Caco-2 (cell line): ENCODE results near the gene ACTN2. TPM values are rescaled to one million over a fixed set of nuclear protein-coding genes. Genes with fewer than 3 reads are reported as not detected.

Experiments
- BruUV-seq: library from RNA; stranded (reverse); fragments of 400-500 nt; replicated peaks from 2 replicates; lab custom pipeline; 2021; lab: Mats Ljungman, UMichigan
- CTCF ChIA-PET: fragments of 300-600 bp; sonication (Branson Sonifier 250); formaldehyde crosslinking; loops from one replicate; lab custom pipeline; 2022; ENCODE audit warnings: antibody characterized with exemption; lab: Charles Lee
- POLR2A ChIA-PET: fragments of 300-600 bp; sonication (Branson Sonifier 250); formaldehyde crosslinking; loops from one replicate; lab custom pipeline; 2022; ENCODE audit warnings: antibody characterized with exemption; lab: Charles Lee
- DNase-seq, 2 experiments: peaks; one replicate each; pipeline versions ENCODE4 v3.0.0 to v3.0.0-alpha.2; 2020 to 2022
- H3K27me3 ChIP-seq: replicated peaks from 2 replicates; pipeline ENCODE4 v1.6.0; 2011; ENCODE audit warnings: low read length; ENCODE audit not compliant: control insufficient read depth, insufficient read depth
- H3K36me3 ChIP-seq: 2 replicates; pipeline ENCODE4 v1.5.1; 2011; ENCODE audit warnings: low read length; ENCODE audit not compliant: control insufficient read depth, insufficient read depth
- H3K4me1 ChIP-seq: fragments of 250-450 bp; sonication (Bioruptor Pico); 2 replicates; pipeline ENCODE4 v1.5.1; 2020; ENCODE audit warnings: mild to moderate bottlenecking
- H3K4me3 ChIP-seq: 2 replicates; pipeline ENCODE4 v1.5.1; 2011; ENCODE audit warnings: low read depth, mild to moderate bottlenecking, control low read depth, low read length
- H3K9me3 ChIP-seq: fragments of 250-450 bp; sonication (Bioruptor Pico); 2 replicates; pipeline ENCODE4 v1.5.1; 2020; ENCODE audit warnings: mild to moderate bottlenecking, moderate library complexity
- H3K27ac Mint-ChIP-seq: one replicate; pipeline ENCODE4 v1.8.0; 2022; ENCODE audit warnings: mixed read lengths; ENCODE audit not compliant: unreplicated experiment
- H3K27me3 Mint-ChIP-seq: one replicate; pipeline ENCODE4 v1.8.0; 2022; ENCODE audit warnings: mixed read lengths; ENCODE audit not compliant: insufficient read depth, unreplicated experiment
- H3K36me3 Mint-ChIP-seq: one replicate; pipeline ENCODE4 v1.8.0; 2022; ENCODE audit warnings: mild to moderate bottlenecking, mixed read lengths; ENCODE audit not compliant: insufficient read depth, unreplicated experiment
- H3K4me1 Mint-ChIP-seq: one replicate; pipeline ENCODE4 v1.8.0; 2022; ENCODE audit warnings: low read depth, mixed read lengths; ENCODE audit not compliant: unreplicated experiment
- H3K4me3 Mint-ChIP-seq: one replicate; pipeline ENCODE4 v1.8.0; 2022; ENCODE audit warnings: mild to moderate bottlenecking, moderate library complexity, mixed read lengths; ENCODE audit not compliant: unreplicated experiment
- H3K9me3 Mint-ChIP-seq: one replicate; pipeline ENCODE4 v1.8.0; 2022; ENCODE audit warnings: mixed read lengths; ENCODE audit not compliant: unreplicated experiment
- CTCF ChIP-seq, 2 experiments: fragments of 200-600 bp in 1 of 2; IDR thresholded peaks; 1 replicate in 1 of 2; 2 replicates in 1 of 2; pipeline versions ENCODE4 v1.5.1 to v1.8.0; 2011 to 2022; ENCODE audit warnings: antibody characterized with exemption in 1 of 2, control low read depth in 1 of 2, inconsistent platforms in 1 of 2, low read depth in 1 of 2, low read length in 1 of 2, mild to moderate bottlenecking in 1 of 2, moderate library complexity in 1 of 2; ENCODE audit not compliant: insufficient read depth in 1 of 2, severe bottlenecking in 1 of 2, unreplicated experiment in 1 of 2
- intact Hi-C: fragments of 100-400 bp; cut with micrococcal nuclease; formaldehyde crosslinking; loops from one replicate; pipeline ENCODE4 v1.10.0; 2022; ENCODE audit not compliant: unreplicated experiment
- total RNA-seq: library from RNA; stranded (reverse); gene quantifications from 2 replicates; pipeline ENCODE4 v1.2.3, GENCODE V29; 2022

Gene ACTN2
- total RNA-seq, 1 experiment from 2014 or later = not detected

GRCh38 chr1:236806634-236807033, 120.3 kb downstream of the ACTN2 start:
- Histone ChIP-seq H3K9me3 (no peaks in the 10 kb centered on the region), H3K4me3 (no peak overlapping the region), H3K27me3 (no peaks in the 10 kb centered on the region), H3K4me1 (no peaks in the 10 kb centered on the region), H3K36me3 (no peaks in the 10 kb centered on the region; the same call in 1 of the 2 replicates)
- peaks cover 10% of the 10 kb centered on the region for H3K36me3 Mint-ChIP-seq
- no peaks in the 10 kb centered on the region for H3K9me3 Mint-ChIP-seq
- intact Hi-C loops = no loop called here
- no peaks in the 10 kb centered on the region for H3K27me3 Mint-ChIP-seq
- DNase-seq = no peak
- no peak overlapping the region for H3K4me3 Mint-ChIP-seq
- H3K4me1 Mint-ChIP-seq = no peaks in the 10 kb centered on the region
- H3K27ac Mint-ChIP-seq = no peak overlapping the region
- POLR2A ChIA-PET = no interaction called here
- BruUV-seq = no TSS peak
- CTCF ChIA-PET = no interaction called here
- TF ChIP-seq CTCF (IDR thresholded peaks at IDR 0.05; ENCODE audit: insufficient read depth in 1 of 2, low read depth in 1 of 2, low read length in 1 of 2, severe bottlenecking in 1 of 2, unreplicated experiment in 1 of 2) = no peak

GRCh38 chr1:236808005-236808404, 121.7 kb downstream of the ACTN2 start:
- no peak for TF ChIP-seq CTCF (IDR thresholded peaks at IDR 0.05; ENCODE audit: insufficient read depth in 1 of 2, low read depth in 1 of 2, low read length in 1 of 2, severe bottlenecking in 1 of 2, unreplicated experiment in 1 of 2)
- Mint-ChIP-seq H3K4me1 (no peaks in the 10 kb centered on the region), H3K27me3 (no peaks in the 10 kb centered on the region), H3K9me3 (no peaks in the 10 kb centered on the region), H3K4me3 (no peak overlapping the region), H3K27ac (no peak overlapping the region), H3K36me3 (peaks cover 10% of the 10 kb centered on the region)
- POLR2A ChIA-PET = interaction anchor here (1.2 kb wide), 1 partner anchor 13 kb away, joined by 3 read pairs; the partner anchor contains the start of gene MTR
- intact Hi-C loops = no loop called here
- no peaks in the 10 kb centered on the region; the same call in 1 of the 2 replicates for H3K36me3 ChIP-seq
- no peak overlapping the region for H3K4me3 ChIP-seq
- no peaks in the 10 kb centered on the region for H3K4me1 ChIP-seq
- no peaks in the 10 kb centered on the region for H3K27me3 ChIP-seq
- DNase-seq = no peak
- CTCF ChIA-PET = no interaction called here
- BruUV-seq = no TSS peak
- no peaks in the 10 kb centered on the region for H3K9me3 ChIP-seq

- peaks cover 10% of the 10 kb centered on the region for H3K36me3 Mint-ChIP-seq
- no peak for DNase-seq
Observed at GRCh38 chr1:236808564-236809130, 122.3 kb downstream of the ACTN2 start.

More at GRCh38 chr1:236808564-236809130, 122.3 kb downstream of the ACTN2 start:
- Histone ChIP-seq H3K36me3 (no peaks in the 10 kb centered on the region; the same call in 1 of the 2 replicates), H3K4me3 (no peak overlapping the region), H3K4me1 (no peaks in the 10 kb centered on the region), H3K27me3 (no peaks in the 10 kb centered on the region), H3K9me3 (no peaks in the 10 kb centered on the region)
- no TSS peak for BruUV-seq
- H3K27me3 Mint-ChIP-seq = no peaks in the 10 kb centered on the region
- CTCF ChIA-PET = no interaction called here
- H3K27ac Mint-ChIP-seq = no peak overlapping the region
- no peaks in the 10 kb centered on the region for H3K9me3 Mint-ChIP-seq
- intact Hi-C loops = no loop called here
- no peak overlapping the region for H3K4me3 Mint-ChIP-seq
- no peak for TF ChIP-seq CTCF (IDR thresholded peaks at IDR 0.05; ENCODE audit: insufficient read depth in 1 of 2, low read depth in 1 of 2, low read length in 1 of 2, severe bottlenecking in 1 of 2, unreplicated experiment in 1 of 2)
- H3K4me1 Mint-ChIP-seq = no peaks in the 10 kb centered on the region
- POLR2A ChIA-PET = interaction anchor here (1.2 kb wide), 1 partner anchor 14 kb away, joined by 3 read pairs; the partner anchor contains the start of gene MTR
